HG03045 (cell line): ENCODE results near the gene FDPS.

Experiments
- ATAC-seq: cut with Tn5 transposase; IDR thresholded peaks from one replicate; pipeline ENCODE4 v1.9.1; 2021; ENCODE audit warnings: mild to moderate bottlenecking, moderate library complexity; ENCODE audit not compliant: unreplicated experiment

FDPS gene

DNA sequence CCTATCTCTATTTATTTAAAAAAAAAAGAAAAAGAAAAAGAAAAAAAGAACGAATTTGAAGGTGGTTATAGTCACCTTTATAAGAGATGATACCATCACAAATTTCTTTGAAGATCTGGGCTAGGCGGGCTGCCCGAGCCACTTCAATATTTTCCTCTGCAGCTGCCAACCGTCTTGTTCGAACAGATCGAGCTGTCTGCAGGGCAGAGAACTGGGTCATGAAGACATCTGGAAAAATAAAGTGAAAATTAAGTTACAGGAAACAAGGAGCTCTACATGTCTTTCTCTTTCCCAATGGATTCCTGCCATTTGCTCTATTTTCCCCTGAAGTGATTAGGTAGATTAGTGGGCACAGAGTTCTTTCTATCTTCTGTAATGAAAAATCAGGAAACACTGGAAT, 44.0 kb downstream of the FDPS start:
- ATAC-seq, result no peak

DNA sequence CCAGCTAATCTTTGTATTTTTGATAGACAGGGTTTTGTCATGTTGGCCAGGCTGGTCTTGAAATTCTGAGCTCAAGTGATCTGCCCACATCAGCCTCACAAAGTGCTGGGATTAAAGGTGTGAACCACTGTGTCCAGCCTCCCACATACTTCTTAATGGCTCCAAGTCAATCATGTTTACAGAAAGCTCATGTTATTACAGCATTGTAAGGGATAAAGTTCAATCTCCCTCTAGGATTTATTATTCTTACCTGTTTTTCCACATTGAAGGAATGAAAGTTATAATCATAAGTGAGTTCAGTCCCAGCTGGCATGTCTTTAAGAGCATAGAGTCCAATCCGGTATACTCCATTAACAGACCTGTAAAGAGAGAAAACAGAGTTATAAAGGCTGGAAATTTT, 51.4 kb downstream of the FDPS start:
- ATAC-seq, result no peak
